Glomerular visceral epithelial cell (primary cell): Measurements from ENCODE around the gene FAM237A.

Experiments
- DNase-seq: peaks from one replicate; pipeline ENCODE4 v3.0.0-alpha.2; 2016; ENCODE audit errors: extremely low spot score

FAM237A gene

DNA sequence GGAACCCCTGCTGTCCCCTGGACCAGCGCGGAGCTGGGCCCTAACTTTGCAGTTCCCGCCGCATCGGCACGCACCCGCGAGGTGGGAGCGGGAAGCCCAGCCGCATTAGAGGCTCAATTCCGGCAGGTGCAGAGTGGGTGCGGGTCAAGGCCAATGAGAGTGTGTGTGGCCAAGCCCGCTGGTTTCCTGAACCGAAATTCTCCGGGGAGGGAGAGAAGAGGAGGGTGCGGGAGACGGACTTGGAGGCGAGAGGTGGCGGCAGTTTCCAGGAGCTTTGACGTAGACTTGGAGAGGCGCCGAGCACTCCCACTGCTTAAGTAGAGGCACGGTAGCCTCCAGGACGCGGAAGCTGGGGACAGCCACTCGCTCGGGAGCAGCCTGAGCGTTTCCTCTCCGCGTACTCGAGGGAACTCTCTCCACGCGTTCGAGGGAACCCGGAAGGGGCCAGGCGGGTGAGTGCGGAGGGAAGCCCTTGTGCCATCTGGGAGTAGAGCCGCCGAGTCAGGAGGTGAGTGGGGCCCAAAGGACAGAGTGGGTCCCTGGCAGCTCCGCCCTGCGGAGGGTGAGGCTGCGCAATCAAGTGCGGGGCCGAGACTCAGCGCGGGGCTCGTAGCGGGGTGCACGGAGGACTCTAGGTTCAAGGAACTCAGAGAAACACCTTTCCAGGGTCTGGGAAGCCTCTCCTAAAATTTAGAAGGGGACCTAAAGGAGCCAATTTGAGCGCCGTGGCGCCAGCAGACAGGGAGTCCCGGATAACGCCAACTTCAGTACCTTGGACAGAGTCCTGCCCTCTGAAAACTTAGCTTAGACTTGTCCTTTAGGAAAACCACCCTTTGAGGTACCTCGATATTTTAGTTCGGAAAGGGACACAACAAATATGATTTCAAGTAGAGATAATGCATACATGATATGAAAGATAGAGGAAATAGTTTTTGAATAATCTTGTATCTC, at the start of gene FAM237A:
Gene FAM237A, plus strand, starts transcription at position 413 of the 951 bp plus-strand sequence. CDS start 1,750 bp downstream, outside the sequence.
- peak; percentile 57 for DNase-seq

DNA sequence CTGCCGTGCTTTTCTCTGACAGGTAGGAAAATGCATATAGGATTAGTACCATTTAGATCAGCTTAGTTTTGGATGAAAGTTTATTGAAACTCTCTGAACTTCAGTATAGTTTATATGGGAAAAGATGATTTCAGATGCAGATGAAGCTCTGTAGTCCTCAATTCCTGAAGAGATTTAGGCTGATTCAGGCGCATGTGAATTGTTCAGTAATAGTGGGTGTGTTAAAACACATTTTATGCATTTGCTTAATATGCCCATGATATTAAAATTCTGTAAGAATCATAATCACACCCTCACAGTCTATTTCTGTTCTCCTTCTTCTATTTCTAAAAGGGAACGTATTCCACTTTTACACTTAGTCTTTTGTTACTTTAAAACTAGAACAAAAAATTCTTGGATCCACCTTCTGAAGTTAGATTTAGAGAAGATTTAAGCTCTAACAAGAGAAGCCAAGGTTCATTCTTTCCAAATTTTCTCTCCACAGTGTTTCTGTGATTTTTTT, 44.5 kb upstream of the FAM237A start:
- DNase-seq = no peak

DNA sequence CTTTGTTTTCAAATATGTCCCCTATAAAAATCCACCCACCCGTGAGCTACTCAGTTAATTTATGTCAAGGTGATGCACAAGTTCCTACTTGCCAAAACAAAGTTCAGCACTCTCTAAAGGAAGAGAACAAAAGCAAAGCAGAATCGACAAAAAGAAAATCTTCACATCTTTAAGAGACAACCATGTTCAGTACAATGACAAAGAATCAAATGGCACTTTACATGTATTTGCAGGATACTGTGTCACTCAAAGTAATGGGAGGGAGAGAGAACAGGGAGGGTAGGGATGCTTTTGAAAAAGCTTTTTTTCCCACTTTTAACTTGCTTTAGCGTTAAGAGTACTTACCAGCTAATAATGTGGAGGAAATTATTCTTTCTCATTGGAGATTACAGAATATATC, 39.0 kb upstream of the FAM237A start:
- DNase-seq = no peak

DNA sequence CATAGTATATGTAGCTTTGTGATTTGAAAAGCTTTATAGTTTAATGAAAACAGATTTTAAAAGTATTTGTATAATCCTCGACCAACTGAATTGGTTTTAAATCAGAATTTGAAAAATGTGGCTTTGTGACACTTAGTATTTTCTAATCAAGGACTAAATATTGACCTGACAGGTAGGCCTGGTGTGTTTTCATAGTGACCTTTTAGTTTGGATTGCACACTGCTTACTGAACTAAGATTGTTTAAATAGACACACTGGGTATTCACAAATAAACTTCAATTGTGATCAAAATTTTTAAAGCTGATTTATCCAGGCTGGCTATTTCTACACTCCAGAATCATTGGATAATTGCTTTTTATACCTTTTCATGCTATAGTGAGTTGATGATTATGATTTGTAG, 31.8 kb upstream of the FAM237A start:
- DNase-seq = no peak

DNA sequence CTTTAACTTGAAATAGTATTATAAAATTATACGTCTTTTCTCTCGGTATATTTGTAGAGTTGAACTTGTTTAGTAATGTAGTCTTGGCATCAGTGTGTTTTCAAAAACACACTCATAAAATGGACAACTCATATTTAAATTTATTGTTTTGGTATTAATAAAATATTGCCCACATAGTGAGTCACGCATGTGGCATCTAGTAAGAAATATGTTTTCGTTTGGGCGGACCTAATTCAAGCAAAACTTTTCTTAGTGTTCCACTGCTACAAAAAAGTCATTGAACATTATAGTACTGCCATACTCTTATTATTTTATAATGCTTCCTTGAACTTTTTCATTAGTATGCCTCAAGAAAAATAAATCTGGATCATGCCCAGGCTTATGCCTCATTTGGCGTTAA, 31.1 kb upstream of the FAM237A start:
- no peak for DNase-seq

DNA sequence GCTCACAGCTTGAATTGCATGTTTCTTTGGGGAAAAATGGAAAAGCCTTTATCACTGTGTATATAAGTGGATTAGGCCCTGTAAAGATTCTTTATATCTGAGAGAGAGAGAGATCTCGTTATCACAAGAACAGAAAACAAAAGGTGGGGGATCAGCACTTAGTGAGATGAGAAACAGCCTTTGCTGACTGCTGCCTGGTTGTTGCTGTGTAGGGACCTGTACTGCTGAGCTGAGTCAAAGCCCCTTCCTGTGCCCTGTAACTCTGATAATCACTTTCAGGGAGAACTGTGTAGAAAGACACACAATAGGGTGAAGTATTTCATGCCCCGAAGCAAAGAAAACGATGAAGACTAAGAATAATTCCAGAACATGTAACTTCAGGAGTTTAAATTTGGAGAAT, 30.6 kb upstream of the FAM237A start:
- DNase-seq = no peak

DNA sequence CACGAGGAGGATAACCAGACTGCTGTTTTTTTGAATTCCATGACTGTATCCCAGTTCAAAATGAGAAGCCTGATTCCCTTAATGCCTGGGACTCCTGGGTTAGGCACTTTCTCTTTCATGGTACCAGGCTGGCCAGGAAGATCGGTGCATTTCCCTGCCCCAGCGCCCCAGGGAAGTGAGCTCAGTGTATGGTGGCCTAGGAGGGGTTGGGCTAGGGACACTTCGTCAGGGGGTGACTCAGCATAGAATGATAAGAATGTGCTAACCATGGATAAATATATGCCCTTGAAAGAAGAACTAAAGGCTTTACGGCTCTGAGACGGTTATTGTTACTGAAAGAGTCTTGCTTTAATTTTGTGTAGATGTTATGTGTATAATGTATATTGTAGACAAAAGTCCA, 27.5 kb upstream of the FAM237A start:
- DNase-seq = peak; percentile 28

DNA sequence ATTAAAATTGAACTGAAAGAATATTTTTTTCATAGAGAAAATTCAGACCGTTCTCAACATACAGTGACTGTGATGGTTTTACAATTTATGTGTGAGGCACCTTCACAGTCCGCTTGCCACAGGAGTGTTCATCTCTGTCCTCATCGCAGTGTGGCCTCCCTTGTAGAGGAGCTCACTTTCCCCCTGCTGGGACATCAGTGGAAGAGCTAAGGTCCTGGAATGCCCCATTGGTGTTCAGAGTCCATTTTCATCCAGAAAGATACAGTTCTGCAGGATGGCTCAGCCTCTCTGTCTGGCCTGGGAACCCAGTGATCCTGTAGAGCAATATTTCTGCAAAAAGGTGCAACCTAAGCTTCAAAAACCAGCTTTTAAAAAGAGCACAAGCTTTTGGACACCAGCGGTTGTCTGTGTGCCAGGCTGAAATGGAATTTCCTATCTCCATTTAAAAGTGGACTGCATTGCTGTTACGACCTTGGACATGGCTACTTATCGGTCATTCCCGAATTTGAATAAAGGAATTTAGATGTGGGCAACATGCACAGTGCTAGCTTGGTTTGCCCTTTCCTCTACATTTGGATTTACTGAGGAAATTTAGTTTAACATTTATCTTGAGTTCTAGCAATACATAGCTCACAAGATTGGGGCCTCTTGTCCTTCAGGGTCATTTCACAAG, 26.7 kb upstream of the FAM237A start:
- no peak for DNase-seq

DNA sequence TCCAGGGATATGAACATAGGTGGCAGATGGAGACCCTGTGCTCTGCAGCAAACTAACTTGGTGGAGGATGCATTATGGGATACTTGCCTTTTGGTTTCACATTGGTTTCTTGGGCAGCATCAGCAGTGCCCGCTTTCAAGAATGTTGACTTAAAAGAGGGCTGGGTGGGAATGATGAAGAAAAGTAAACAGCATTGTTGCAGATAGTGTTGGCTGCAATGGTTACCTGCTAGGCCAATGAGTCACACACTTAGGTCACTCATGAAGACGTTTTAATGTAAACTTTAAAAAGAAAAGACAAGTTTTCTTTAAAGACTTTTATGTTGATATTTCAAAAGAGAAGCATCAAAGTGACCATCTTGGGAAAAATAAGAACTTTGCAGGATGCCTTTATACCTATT, 26.1 kb upstream of the FAM237A start:
- no peak for DNase-seq

DNA sequence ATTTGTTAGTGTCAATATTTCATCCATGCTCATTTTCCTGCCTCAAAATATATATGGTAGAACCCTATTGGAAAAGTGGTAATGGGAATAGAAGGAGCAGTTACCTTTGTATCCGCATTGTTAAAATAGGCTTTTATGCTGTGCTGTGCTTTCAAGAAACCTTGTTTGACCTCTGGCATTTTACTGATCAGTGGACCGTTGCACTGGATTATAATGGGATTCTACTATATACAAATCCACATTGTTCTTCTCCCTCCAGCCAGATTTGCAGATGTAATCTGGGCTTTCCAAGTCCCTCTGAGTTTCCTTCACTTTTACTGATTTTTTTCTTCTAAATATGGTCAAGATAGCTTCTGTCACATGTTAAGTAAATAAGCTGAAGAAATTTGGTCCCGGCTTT, 23.3 kb upstream of the FAM237A start:
- no peak for DNase-seq

DNA sequence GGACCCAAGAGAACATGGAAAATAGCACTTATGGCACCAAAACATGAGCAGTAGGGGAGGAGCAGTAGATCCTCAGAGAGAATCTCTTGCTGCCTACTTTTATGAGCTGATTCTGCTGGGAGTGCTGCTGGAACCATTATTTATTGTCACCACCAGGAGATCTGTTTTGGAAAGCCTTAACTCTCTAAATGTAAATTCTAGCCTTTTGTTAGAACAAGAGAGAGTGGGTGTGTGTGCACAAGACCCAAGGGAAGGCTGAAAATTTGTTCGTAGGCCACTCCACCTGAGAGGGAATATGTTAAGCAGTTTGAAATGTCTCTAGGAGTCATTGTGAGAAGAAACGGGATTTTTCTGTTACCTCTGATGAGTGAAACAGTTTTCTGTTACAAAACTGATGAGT, 16.2 kb upstream of the FAM237A start:
- no peak for DNase-seq

DNA sequence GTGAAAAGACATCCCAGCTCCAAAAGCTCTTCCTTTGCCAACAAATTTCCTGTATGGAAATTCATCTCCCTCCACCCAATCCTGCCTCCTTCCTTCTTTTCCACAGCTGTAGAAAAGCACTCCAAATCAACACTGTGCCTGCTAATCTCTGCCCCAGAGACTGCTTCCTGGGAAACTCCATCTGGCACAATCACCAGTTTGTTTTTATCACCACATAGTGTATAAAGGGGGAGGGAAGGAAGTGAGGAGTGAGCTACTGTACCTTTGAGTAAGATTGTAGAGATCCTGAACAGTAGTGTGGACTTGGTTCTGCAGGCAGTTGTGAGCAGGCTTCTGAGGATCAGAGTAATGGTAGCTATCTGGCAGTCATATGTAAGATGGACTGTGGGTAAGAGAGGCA, 14.7 kb upstream of the FAM237A start:
- no peak for DNase-seq

DNA sequence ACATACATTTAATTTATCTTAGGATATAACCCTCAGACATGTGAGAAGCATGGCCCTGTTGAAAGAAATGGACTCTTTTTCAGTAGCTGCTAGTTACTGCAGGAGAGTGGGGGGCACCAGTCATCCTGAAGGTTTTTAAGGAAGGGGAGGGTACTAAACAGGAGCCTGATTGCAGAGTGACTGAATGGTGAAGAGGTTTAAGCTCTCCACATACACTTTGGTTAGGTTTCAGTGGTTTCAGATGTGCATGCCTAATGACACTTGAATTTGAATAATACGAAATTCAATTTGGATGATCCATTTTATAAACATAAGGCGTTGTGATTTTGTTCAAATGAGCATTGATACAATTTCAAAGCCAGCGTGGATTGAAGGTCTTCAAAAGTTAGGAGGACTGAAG, 10.9 kb upstream of the FAM237A start:
- DNase-seq = no peak

DNA sequence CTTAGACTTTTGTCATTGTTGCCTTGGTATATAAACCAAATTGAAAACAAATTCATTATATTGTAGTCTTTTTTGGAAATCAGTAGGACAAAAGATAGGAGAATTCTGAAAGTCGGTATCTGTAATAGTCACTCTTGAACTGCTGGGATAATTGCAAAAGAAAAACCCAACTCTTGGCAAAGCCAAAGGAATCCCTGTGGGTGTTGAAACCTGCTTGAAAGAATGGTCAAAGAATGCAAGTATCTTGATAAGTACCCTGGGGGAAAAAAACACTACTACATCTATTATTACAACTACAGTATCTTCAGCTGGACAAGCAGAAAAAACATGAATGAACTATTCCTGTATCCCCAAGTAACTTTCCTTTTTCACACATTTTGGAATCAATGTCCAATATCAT, 7.3 kb upstream of the FAM237A start:
- DNase-seq = no peak

DNA sequence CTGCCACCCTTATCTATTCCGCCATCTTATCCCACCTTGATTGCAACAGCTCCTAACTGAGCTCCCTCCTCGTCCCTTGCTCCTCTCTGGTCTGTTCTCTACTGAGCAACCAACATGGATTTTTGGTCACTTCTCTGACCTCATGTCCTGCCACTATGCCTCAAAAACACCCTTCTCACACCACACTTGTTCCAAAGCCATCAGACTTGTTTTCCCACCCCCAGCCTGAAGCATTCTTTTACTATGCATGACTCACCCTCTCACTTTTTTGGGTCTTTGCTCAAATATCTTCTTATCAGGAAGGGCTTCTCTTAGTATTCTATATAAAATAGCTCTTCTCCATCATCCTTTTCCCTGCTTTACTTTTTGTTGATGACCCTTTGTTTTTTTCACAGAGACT, 2.7 kb upstream of the FAM237A start:
- no peak for DNase-seq

DNA sequence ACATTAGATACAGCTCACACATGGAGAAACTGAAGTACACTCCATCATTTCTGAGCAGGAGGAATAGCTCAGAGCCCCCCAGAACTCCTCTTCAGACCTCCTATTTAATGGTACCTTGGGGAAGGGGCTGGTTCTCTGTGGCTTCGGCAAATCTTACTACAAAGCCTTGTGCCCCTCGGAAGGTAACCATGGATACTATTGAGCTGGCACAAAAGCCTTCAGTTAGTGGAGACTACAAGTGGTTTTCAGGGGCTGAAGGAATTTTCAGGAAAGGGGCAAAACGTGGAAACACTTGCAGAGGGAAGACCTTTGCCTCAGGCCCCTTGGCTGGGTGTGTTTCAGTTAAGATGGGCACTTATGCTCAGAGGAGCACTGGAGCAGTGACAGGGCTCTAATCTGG, 1.1 kb upstream of the FAM237A start:
- no peak for DNase-seq

DNA sequence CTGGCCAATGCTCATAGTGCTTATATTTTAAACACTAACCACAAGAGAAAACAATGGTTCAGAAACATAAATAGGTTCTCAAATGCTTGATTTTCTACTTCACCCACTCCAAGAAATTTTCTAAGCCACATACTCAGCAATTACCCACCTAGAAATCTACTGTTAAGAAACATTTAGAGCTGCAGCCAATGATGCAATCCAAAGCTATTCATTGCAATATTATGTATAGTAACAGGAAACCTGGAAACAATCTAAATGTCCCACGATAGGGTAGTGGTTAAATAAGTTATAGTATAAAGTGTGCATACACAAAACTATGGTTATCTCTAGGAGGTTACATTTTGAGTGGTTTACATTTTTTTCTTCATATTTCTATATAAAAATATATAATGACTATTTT, 5.7 kb downstream of the FAM237A start:
- DNase-seq = no peak

DNA sequence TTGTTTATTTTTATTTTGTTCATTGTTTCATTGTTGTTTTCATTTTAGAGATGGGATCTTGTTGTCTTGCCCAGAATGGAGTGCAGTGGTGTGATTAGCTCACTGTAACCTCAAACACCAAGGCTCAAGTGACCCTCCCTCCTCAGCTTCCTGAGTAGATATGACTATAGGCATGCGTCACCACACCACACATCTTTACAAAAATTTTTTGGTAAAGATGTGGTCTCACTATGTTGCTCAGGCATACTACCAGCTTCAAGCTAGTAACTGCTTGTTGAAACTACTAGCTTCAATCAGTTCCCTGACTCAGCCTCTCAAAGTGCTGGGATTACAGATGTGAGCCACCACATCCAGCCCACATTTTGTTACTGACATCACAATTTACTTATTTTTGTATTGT, 14.8 kb downstream of the FAM237A start:
- DNase-seq = no peak

DNA sequence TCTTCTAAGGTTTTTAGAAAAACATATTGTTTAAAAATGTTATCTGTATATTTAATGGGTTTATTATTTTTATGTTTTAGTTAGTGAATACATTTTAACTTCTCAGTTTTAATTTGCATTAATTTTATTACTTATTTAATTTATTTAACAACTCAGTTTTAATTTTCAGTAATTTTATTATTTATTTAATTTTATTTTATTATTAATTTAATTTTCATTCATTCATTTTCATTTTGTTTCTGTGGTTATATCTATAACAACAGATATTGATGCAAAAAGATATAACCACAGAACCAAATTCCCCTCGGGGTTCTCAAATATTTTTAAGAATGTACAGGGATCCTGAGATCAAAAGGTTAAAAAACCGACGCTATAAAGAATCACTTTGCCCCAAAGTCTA, 23.0 kb downstream of the FAM237A start:
- DNase-seq = no peak

DNA sequence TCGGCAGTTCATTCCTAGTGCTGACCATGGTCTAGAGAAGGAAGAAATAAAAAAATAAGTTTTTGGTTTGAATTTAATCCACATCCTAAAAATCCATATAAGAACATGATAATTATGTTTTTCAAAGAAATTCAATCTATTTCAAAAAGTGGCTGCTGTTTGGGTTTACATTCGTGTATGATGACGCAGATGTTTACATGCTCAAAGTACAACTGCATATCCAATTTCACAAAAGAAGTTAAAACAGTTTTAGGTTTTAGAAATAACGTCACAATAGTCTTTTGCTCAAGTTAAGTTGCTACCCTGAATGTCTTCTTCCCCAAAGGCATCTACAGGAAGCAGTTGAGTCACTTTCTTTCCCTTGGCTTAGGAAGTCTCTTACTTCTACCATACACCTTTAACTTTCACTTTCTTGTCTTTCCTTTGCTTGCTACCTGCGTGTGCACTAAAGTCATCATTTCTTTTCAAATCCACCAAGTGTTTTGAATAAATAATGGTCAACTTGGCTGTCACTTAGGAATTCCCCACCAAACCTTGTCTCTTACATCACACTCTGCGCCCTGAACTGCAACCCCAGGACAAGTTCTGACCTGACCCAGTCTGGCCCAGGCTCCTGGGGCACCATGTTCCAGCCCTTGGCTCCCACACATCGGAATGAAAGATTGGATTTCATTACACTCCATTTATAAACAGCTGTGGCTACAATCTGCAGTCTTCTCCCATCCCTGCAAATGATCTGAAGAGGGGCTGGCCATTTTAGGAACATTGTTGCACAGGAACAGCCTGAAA, 28.4 kb downstream of the FAM237A start:
- no peak for DNase-seq

DNA sequence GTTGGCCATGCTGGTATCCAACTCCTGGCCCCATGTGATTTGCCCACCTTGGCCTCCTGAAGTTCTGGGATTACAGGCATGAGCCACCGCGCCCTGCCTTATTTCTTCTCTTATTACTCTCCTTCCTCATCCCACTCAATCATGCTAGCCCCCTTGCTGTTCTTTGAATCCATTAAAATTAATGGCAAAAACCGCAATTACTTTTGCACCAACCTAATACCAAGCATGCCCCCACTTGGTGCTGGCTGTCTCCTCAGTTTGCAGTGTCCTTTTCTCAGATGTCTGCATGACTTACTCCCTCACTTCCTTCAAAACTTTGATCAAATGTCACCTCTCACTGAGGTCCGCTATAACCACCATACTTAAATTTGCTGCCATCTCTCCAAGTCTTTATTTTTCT, 41.3 kb downstream of the FAM237A start:
- DNase-seq = no peak

DNA sequence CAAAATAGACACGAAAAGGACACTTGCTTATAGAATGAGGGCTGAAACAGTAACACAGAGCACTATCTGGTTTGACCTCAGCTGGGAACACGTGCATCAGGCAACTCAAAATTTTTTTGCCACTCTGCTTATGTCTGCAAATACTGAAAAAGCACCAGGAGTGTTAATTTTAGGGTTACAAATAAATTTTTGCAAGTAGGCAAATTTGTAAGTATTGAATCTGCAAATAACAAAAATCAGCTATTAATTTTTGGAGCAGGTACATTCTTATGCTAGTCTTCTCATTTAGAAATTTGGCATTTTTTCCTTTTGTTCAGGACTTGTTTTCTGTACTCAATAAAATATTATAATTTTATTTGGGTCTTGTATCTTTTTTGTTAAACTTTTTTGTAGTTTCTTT, 46.2 kb downstream of the FAM237A start:
- no peak for DNase-seq
